H1 (cell line): ENCODE results near the gene DPEP2NB. TPM values are rescaled to one million over a fixed set of nuclear protein-coding genes. Genes with fewer than 3 reads are reported as not detected.

ENCODE experiments used
- CTCF ChIA-PET: fragments of 300-600 bp; sonication (Branson Sonifier 250); formaldehyde crosslinking; loops from one replicate; lab custom pipeline; 2021; ENCODE audit not compliant: partially characterized antibody; lab: Charles Lee
- POLR2A ChIA-PET: fragments of 300-600 bp; sonication (Branson Sonifier 250); formaldehyde crosslinking; loops from one replicate; lab custom pipeline; 2021; ENCODE audit warnings: inconsistent platforms; ENCODE audit not compliant: partially characterized antibody; lab: Charles Lee
- DNase-seq, 2 experiments: peaks; one replicate each; pipeline versions ENCODE4 v3.0.0 to v3.0.0-alpha.2; 2010 to 2022; ENCODE audit warnings: low spot score in 2 of 2, low read depth in 1 of 2, mixed read lengths in 1 of 2
- FAIRE-seq: peaks from 2 replicates; lab custom pipeline; 2011; peaks lifted over from hg19 to GRCh38; lab: Jason Lieb, UNC
- H2AFZ ChIP-seq: 2 replicates; pipeline ENCODE4 v1.8.1; 2012; ENCODE audit warnings: low read length, inconsistent platforms
- H2AK5ac ChIP-seq: 2 replicates; pipeline ENCODE4 v1.6.1; 2013; ENCODE audit warnings: low read depth, low read length
- H2BK120ac ChIP-seq: replicated peaks from 2 replicates; pipeline ENCODE3; 2013; ENCODE audit warnings: low read depth, low read length, inconsistent platforms
- H2BK12ac ChIP-seq: 2 replicates; pipeline ENCODE4 v1.6.1; 2013; ENCODE audit warnings: low read depth, low read length
- H2BK15ac ChIP-seq: 2 replicates; pipeline ENCODE4 v1.6.1; 2013; ENCODE audit warnings: low read length
- H2BK20ac ChIP-seq: 2 replicates; pipeline ENCODE4 v1.6.1; 2013; ENCODE audit warnings: low read length
- H2BK5ac ChIP-seq: 2 replicates; pipeline ENCODE4 v1.6.1; 2013; ENCODE audit warnings: low read depth, low read length
- H3K14ac ChIP-seq: 2 replicates; pipeline ENCODE4 v1.6.1; 2013; ENCODE audit warnings: inconsistent platforms; ENCODE audit not compliant: insufficient read length
- H3K18ac ChIP-seq: 2 replicates; pipeline ENCODE4 v1.6.1; 2013; ENCODE audit warnings: low read length; ENCODE audit errors: extremely low read depth
- H3K23ac ChIP-seq: 2 replicates; pipeline ENCODE4 v1.6.1; 2013; ENCODE audit warnings: inconsistent platforms; ENCODE audit not compliant: insufficient read length
- H3K23me2 ChIP-seq: 2 replicates; pipeline ENCODE4 v1.6.1; 2013; ENCODE audit warnings: low read depth, low read length
- H3K27ac ChIP-seq: 2 replicates; pipeline ENCODE4 v1.6.1; 2011; ENCODE audit warnings: low read depth, low read length, inconsistent platforms
- H3K27me3 ChIP-seq, 4 experiments: replicated peaks in 1 of 4; 1 replicate in 1 of 4; 2 replicates in 3 of 4; pipeline versions ENCODE4 v1.6.1 to v1.8.1; 2011 to 2013; ENCODE audit warnings: low read length in 3 of 4, mild to moderate bottlenecking in 3 of 4, inconsistent platforms in 2 of 4, mixed read lengths in 2 of 4, moderate library complexity in 1 of 4; ENCODE audit not compliant: control insufficient read depth in 3 of 4, insufficient read depth in 3 of 4; ENCODE audit errors: extremely low read depth in 1 of 4
- H3K36me3 ChIP-seq, 4 experiments: 2 replicates each; pipeline versions ENCODE4 v1.6.1 to v1.8.1; 2011 to 2013; ENCODE audit warnings: mild to moderate bottlenecking in 4 of 4, low read length in 3 of 4, moderate library complexity in 2 of 4, control low read depth in 1 of 4, inconsistent platforms in 1 of 4; ENCODE audit not compliant: insufficient read depth in 4 of 4, control insufficient read depth in 2 of 4
- H3K4ac ChIP-seq: replicated peaks from 2 replicates; pipeline ENCODE3; 2013; ENCODE audit warnings: low read length, low read depth, mixed read lengths, inconsistent platforms; ENCODE audit not compliant: insufficient read length
- H3K4me1 ChIP-seq, 4 experiments: replicated peaks in 1 of 4; 1 replicate in 1 of 4; 2 replicates in 3 of 4; pipeline versions ENCODE4 v1.6.1 to v1.8.1; 2011 to 2013; ENCODE audit warnings: low read length in 3 of 4, inconsistent platforms in 2 of 4, mixed read lengths in 1 of 4; ENCODE audit not compliant: insufficient read depth in 4 of 4, control insufficient read depth in 3 of 4
- H3K4me2 ChIP-seq, 2 experiments: 2 replicates each; pipeline versions ENCODE4 v1.6.1 to v1.8.1; 2011 to 2013; ENCODE audit warnings: low read depth in 2 of 2, low read length in 2 of 2, control low read depth in 1 of 2, inconsistent platforms in 1 of 2, mild to moderate bottlenecking in 1 of 2; ENCODE audit not compliant: insufficient read depth in 1 of 2
- H3K4me3 ChIP-seq, 4 experiments: fragments of 200-600, 300-600 bp in 1 of 4; sonication (generic), shearing (Covaris generic), sonication (Bioruptor Twin) in 1 of 4; 2 replicates each; pipeline versions ENCODE4 v1.5.1 to v1.8.1; 2011 to 2016; ENCODE audit warnings: low read length in 4 of 4, low read depth in 3 of 4, control low read depth in 2 of 4, inconsistent platforms in 2 of 4, mild to moderate bottlenecking in 2 of 4, mixed read lengths in 1 of 4, moderate library complexity in 1 of 4; ENCODE audit not compliant: insufficient read depth in 2 of 4; ENCODE audit errors: extremely low read depth in 1 of 4
- H3K56ac ChIP-seq: replicated peaks from 2 replicates; pipeline ENCODE3; 2013; ENCODE audit warnings: low read depth, mild to moderate bottlenecking, mixed read lengths, low read length, inconsistent platforms; ENCODE audit not compliant: insufficient read length
- H3K79me1 ChIP-seq: 2 replicates; pipeline ENCODE4 v1.6.1; 2013; ENCODE audit warnings: low read depth, low read length, control low read depth
- H3K79me2 ChIP-seq, 2 experiments: 2 replicates each; pipeline versions ENCODE4 v1.6.1 to v1.8.1; 2012 to 2013; ENCODE audit warnings: low read length in 2 of 2, mild to moderate bottlenecking in 2 of 2, inconsistent platforms in 1 of 2; ENCODE audit not compliant: insufficient read depth in 2 of 2, control insufficient read depth in 1 of 2
- H3K9ac ChIP-seq, 4 experiments: replicated peaks in 1 of 4; 1 replicate in 1 of 4; 2 replicates in 3 of 4; pipeline versions ENCODE4 v1.6.1 to v1.8.1; 2011 to 2013; ENCODE audit warnings: low read depth in 3 of 4, low read length in 3 of 4, control low read depth in 2 of 4, mild to moderate bottlenecking in 2 of 4, moderate library complexity in 2 of 4, inconsistent platforms in 1 of 4; ENCODE audit errors: extremely low read depth in 1 of 4
- H3K9me3 ChIP-seq, 2 experiments: 2 replicates each; pipeline versions ENCODE4 v1.6.1 to v1.8.1; 2012 to 2013; ENCODE audit warnings: mild to moderate bottlenecking in 2 of 2, moderate library complexity in 2 of 2, control low read depth in 1 of 2, inconsistent platforms in 1 of 2, low read depth in 1 of 2, low read length in 1 of 2, mixed read lengths in 1 of 2; ENCODE audit not compliant: insufficient read depth in 2 of 2
- H4K20me1 ChIP-seq, 2 experiments: replicated peaks in 1 of 2; 2 replicates each; pipeline versions ENCODE3 to v1.8.1; 2011 to 2013; ENCODE audit warnings: inconsistent platforms in 2 of 2, low read length in 2 of 2, mild to moderate bottlenecking in 1 of 2; ENCODE audit not compliant: insufficient read depth in 2 of 2, control insufficient read depth in 1 of 2
- H4K5ac ChIP-seq: 2 replicates; pipeline ENCODE4 v1.6.1; 2013; ENCODE audit warnings: low read length, low read depth, mixed read lengths, inconsistent platforms; ENCODE audit not compliant: insufficient read length
- H4K8ac ChIP-seq: 2 replicates; pipeline ENCODE4 v1.8.0; 2013; ENCODE audit warnings: mild to moderate bottlenecking, moderate library complexity, low read length, inconsistent platforms; ENCODE audit not compliant: insufficient read depth; ENCODE audit errors: extremely low read depth
- H4K91ac ChIP-seq: replicated peaks from 2 replicates; pipeline ENCODE3; 2013; ENCODE audit warnings: low read length, mixed read lengths, inconsistent platforms; ENCODE audit not compliant: insufficient read length
- FOSL1 ChIP-seq: IDR thresholded peaks from 2 replicates; pipeline ENCODE4 v1.6.1; 2011; ENCODE audit warnings: mild to moderate bottlenecking, low read depth, low read length, moderate library complexity; ENCODE audit not compliant: insufficient read depth
- RXRA ChIP-seq: IDR thresholded peaks from 2 replicates; pipeline ENCODE4 v1.6.1; 2011; ENCODE audit warnings: low read depth, mild to moderate bottlenecking, low read length, moderate library complexity; ENCODE audit not compliant: insufficient read depth
- whole genome bisulfite sequencing, 2 experiments: shearing (Covaris generic) in 1 of 2; methylation state at CpG; one replicate each; pipeline versions ENCODE4 v1.1.6 to v1.1.7; 2013 to 2015; ENCODE audit warnings: low lambda C conversion rate in 2 of 2, mixed read lengths in 2 of 2, inconsistent platforms in 1 of 2, low coverage in 1 of 2, missing lambda C conversion rate in 1 of 2; ENCODE audit not compliant: insufficient replicate concordance in 2 of 2, insufficient coverage in 1 of 2, insufficient read length in 1 of 2; ENCODE audit errors: extremely low coverage in 1 of 2, missing lambda C conversion rate in 1 of 2; 5-methylcytosine and 5-hydroxymethylcytosine counted together
- polyA plus RNA-seq, 7 experiments: library from polyadenylated mRNA; depleted of rRNA in 3 of 7; stranded (reverse) in 5 of 7; unstranded in 2 of 7; fragments of >200 nt in 5 of 7; fragments of 200-250 nt in 2 of 7; gene quantifications; 1 replicate in 5 of 7; 2 replicates in 1 of 7; 4 replicates in 1 of 7; pipeline versions ENCODE4 v1.2.1 to v1.2.3, GENCODE V29; 2011 to 2013; ENCODE audit warnings: missing spikeins in 2 of 7, mixed read lengths in 2 of 7
- total RNA-seq: library from RNA; stranded (reverse); fragmentation: NEBNext Ultra II Directional; extraction: Animal tissue kit (Norgen Biotek cat#: 25700); gene quantifications from 2 replicates; pipeline ENCODE4 v1.2.1, GENCODE V29; 2021

DPEP2NB gene
- total and polyA plus RNA-seq, 2 of the 8 experiments (the other 6 are each of a cell fraction or from before 2014, with no cell fraction given) = not detected

DNA sequence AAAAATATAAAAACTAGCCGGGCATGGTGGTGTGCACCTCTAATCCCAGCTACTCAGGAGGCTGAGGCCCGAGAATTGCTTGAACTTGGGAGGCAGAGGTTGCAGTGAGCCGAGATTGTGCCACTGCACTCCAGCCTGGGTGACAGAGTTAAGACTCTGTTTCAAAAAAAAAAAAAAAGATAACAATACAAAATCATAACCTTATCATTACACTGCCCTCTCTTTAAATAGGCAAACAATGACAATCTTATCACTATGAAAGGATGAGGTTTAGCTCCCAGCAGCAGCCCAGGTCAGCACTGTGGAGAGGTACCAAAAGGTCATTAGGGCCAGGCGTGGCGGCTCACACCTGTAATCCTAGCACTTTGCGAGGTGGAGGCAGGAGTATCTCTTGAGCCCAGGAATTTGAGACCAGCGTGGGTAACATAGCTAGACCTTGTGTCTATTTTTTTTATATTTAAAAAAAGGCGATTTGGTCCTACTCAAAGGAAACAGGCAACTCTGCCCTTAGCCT is 3.5 kb upstream of the DPEP2NB start:
- Histone ChIP-seq H3K4me3 (no peak overlapping the region), H3K18ac (no peak overlapping the region), H3K23me2 (peaks cover 12% of the 10 kb centered on the region), H3K4ac (no peak overlapping the region), H3K27me3 (no peaks in the 10 kb centered on the region), H3K4me1 (peaks cover 0 to 8% (median 5%) of the 10 kb centered on the region in 4 experiments; a peak in 5 of 7 replicates), H3K4me2 (no peak overlapping the region), H4K8ac (no peak overlapping the region; the same call in 1 of the 2 replicates), H4K20me1 (peaks cover 0 to 3% of the 10 kb centered on the region in 2 experiments), H4K91ac (no peak overlapping the region), H3K56ac (no peak overlapping the region), H2BK12ac (no peak overlapping the region), H4K5ac (no peak overlapping the region), H3K79me2 (peaks cover 0 to 22% of the 10 kb centered on the region in 2 experiments; a peak in 2 of 4 replicates), H3K14ac (no peak overlapping the region), H2BK5ac (no peak overlapping the region), H3K23ac (no peak overlapping the region), H3K9me3 (no peaks in the 10 kb centered on the region), H3K27ac (no peak overlapping the region), H2BK120ac (no peak overlapping the region), H2AK5ac (no peak overlapping the region), H3K36me3 (peaks cover 0 to 5% (median 0%) of the 10 kb centered on the region in 4 experiments; a peak in 3 of 8 replicates), H3K9ac (no peak overlapping the region), H3K79me1 (peaks cover 6% of the 10 kb centered on the region), H2BK15ac (no peak overlapping the region), H2BK20ac (no peak overlapping the region), H2AFZ (no peak overlapping the region)
- POLR2A ChIA-PET = no interaction called here
- TF ChIP-seq RXRA = no peak
- TF ChIP-seq FOSL1 = no peak
- no peak for FAIRE-seq
- 87% methylated on average over 8 of the region's 8 CpGs; no CpG with 5 or more reads in 1 of the 2 experiments for WGBS, 2 experiments
- DNase-seq = no peak
- CTCF ChIA-PET = interaction anchor here (1.0 to 1.8 kb wide), 3 partner anchors 22 to 75 kb away, joined by 3 to 6 read pairs (median 4); partner anchors contain the start of genes DPEP3 and LCAT
